HEK293 (cell line): ENCODE data around the gene SRSF4.

ENCODE experiments used
- CTCF ChIA-PET: fragments of 350-600 bp; formaldehyde crosslinking; extraction: SDS; loops from one replicate; lab custom pipeline; 2021; ENCODE audit warnings: antibody characterized with exemption; lab: Yijun Ruan, JAX
- POLR2A ChIA-PET: fragments of 300-600 bp; formaldehyde crosslinking; extraction: SDS; loops from one replicate; lab custom pipeline; 2020; ENCODE audit warnings: antibody characterized with exemption, inconsistent platforms; lab: Yijun Ruan, JAX
- H3K27ac ChIP-seq: fragments of 200-500 bp; sonication (Bioruptor generic); 2 replicates; pipeline ENCODE4 v1.5.1; 2014; ENCODE audit warnings: low read depth, low read length, control low read depth, inconsistent platforms; ENCODE audit errors: extremely low read depth
- H3K36me3 ChIP-seq, 2 experiments: fragments of 200-500 bp in 1 of 2; sonication (Bioruptor generic) in 1 of 2; 1 replicate in 1 of 2; 2 replicates in 1 of 2; pipeline ENCODE4 v1.5.1; 2014 to 2017; ENCODE audit warnings: inconsistent platforms in 2 of 2, low read length in 2 of 2; ENCODE audit not compliant: control insufficient read depth in 2 of 2, insufficient read depth in 1 of 2
- H3K4me1 ChIP-seq: fragments of 200-500 bp; sonication (Bioruptor generic); 2 replicates; pipeline ENCODE4 v1.5.1; 2014; ENCODE audit warnings: mild to moderate bottlenecking, low read length, inconsistent platforms; ENCODE audit not compliant: control insufficient read depth, insufficient read depth
- H3K4me3 ChIP-seq: 2 replicates; pipeline ENCODE4 v1.5.1; 2011; ENCODE audit warnings: low read depth, mild to moderate bottlenecking, control low read depth, low read length, moderate library complexity
- H3K9me3 ChIP-seq: fragments of 200-500 bp; sonication (Bioruptor generic); 2 replicates; pipeline ENCODE4 v1.5.1; 2014; ENCODE audit warnings: low read depth, low read length, inconsistent platforms; ENCODE audit not compliant: control insufficient read depth, insufficient read depth
- CTCF ChIP-seq: fragments of 450-650 bp; formaldehyde crosslinking; IDR thresholded peaks from 2 replicates; pipeline ENCODE4 v1.5.1; 2016; ENCODE audit warnings: missing biosample characterization, missing genetic modification characterization
- EGR2 ChIP-seq: fragments of 450-650 bp; formaldehyde crosslinking; IDR thresholded peaks from 2 replicates; pipeline ENCODE4 v1.5.1; 2016; ENCODE audit warnings: low read depth, missing biosample characterization, missing genetic modification characterization
- FEZF1 ChIP-seq: fragments of 450-650 bp; formaldehyde crosslinking; IDR thresholded peaks from 2 replicates; pipeline ENCODE4 v1.5.1; 2016; ENCODE audit warnings: missing biosample characterization, missing genetic modification characterization
- GLIS2 ChIP-seq: fragments of 450-650 bp; formaldehyde crosslinking; IDR thresholded peaks from 2 replicates; pipeline ENCODE4 v1.5.1; 2016; ENCODE audit warnings: missing biosample characterization, missing genetic modification characterization
- INSM2 ChIP-seq: fragments of 450-650 bp; formaldehyde crosslinking; IDR thresholded peaks from 2 replicates; pipeline ENCODE4 v1.5.1; 2016; ENCODE audit warnings: missing biosample characterization, missing genetic modification characterization
- KLF17 ChIP-seq: fragments of 450-650 bp; formaldehyde crosslinking; IDR thresholded peaks from 2 replicates; pipeline ENCODE4 v1.5.1; 2016; ENCODE audit warnings: missing biosample characterization, missing genetic modification characterization
- KLF9 ChIP-seq: fragments of 450-650 bp; formaldehyde crosslinking; IDR thresholded peaks from 2 replicates; pipeline ENCODE4 v1.5.1; 2016; ENCODE audit warnings: missing biosample characterization, missing genetic modification characterization, low read depth
- PRDM1 ChIP-seq: fragments of 450-650 bp; formaldehyde crosslinking; IDR thresholded peaks from 2 replicates; pipeline ENCODE4; 2016; ENCODE audit warnings: missing biosample characterization, missing genetic modification characterization
- SCRT2 ChIP-seq: fragments of 450-650 bp; formaldehyde crosslinking; IDR thresholded peaks from 2 replicates; pipeline ENCODE4 v1.5.1; 2016; ENCODE audit warnings: missing biosample characterization, missing genetic modification characterization
- SP3 ChIP-seq: fragments of 450-650 bp; formaldehyde crosslinking; IDR thresholded peaks from 2 replicates; pipeline ENCODE4 v1.5.1; 2016; ENCODE audit warnings: missing biosample characterization, missing genetic modification characterization
- YY1 ChIP-seq: fragments of 450-650 bp; formaldehyde crosslinking; IDR thresholded peaks from 2 replicates; pipeline ENCODE4 v1.5.1; 2018; ENCODE audit warnings: missing biosample characterization, missing genetic modification characterization
- YY2 ChIP-seq: fragments of 450-650 bp; formaldehyde crosslinking; IDR thresholded peaks from 2 replicates; pipeline ENCODE4 v1.5.1; 2016; ENCODE audit warnings: missing biosample characterization, missing genetic modification characterization
- ZBTB17 ChIP-seq: fragments of 450-650 bp; formaldehyde crosslinking; IDR thresholded peaks from 2 replicates; pipeline ENCODE4 v1.5.1; 2016; ENCODE audit warnings: missing biosample characterization, missing genetic modification characterization
- ZFP37 ChIP-seq: fragments of 450-650 bp; formaldehyde crosslinking; IDR thresholded peaks from 2 replicates; pipeline ENCODE4 v1.5.1; 2016; ENCODE audit warnings: missing biosample characterization, missing genetic modification characterization
- ZNF138 ChIP-seq: fragments of 450-650 bp; formaldehyde crosslinking; IDR thresholded peaks from 2 replicates; pipeline ENCODE4 v1.5.1; 2016; ENCODE audit warnings: missing biosample characterization, missing genetic modification characterization, borderline replicate concordance
- ZNF175 ChIP-seq: fragments of 450-650 bp; formaldehyde crosslinking; IDR thresholded peaks from 2 replicates; pipeline ENCODE4 v1.5.1; 2016; ENCODE audit warnings: missing biosample characterization, missing genetic modification characterization
- ZNF18 ChIP-seq: fragments of 450-650 bp; formaldehyde crosslinking; IDR thresholded peaks from 2 replicates; pipeline ENCODE4 v1.5.1; 2016; ENCODE audit warnings: missing biosample characterization, missing genetic modification characterization
- ZNF214 ChIP-seq: fragments of 450-650 bp; formaldehyde crosslinking; IDR thresholded peaks from 2 replicates; pipeline ENCODE4 v1.5.1; 2017; ENCODE audit warnings: missing biosample characterization, mild to moderate bottlenecking, missing genetic modification characterization, borderline replicate concordance
- ZNF248 ChIP-seq: fragments of 450-650 bp; formaldehyde crosslinking; IDR thresholded peaks from 2 replicates; pipeline ENCODE4 v1.5.1; 2017; ENCODE audit warnings: missing biosample characterization, missing genetic modification characterization
- ZNF324 ChIP-seq: fragments of 450-650 bp; formaldehyde crosslinking; IDR thresholded peaks from 2 replicates; pipeline ENCODE4 v1.5.1; 2016; ENCODE audit warnings: missing biosample characterization, missing genetic modification characterization
- ZNF366 ChIP-seq: fragments of 450-650 bp; formaldehyde crosslinking; conservative IDR thresholded peaks from 2 replicates; pipeline ENCODE4 v1.5.1; 2016; ENCODE audit warnings: missing biosample characterization, missing genetic modification characterization
- ZNF416 ChIP-seq: fragments of 450-650 bp; formaldehyde crosslinking; IDR thresholded peaks from 2 replicates; pipeline ENCODE4 v1.5.1; 2016; ENCODE audit warnings: missing biosample characterization, missing genetic modification characterization
- ZNF677 ChIP-seq: fragments of 450-650 bp; IDR thresholded peaks from 2 replicates; pipeline ENCODE4 v1.5.0; 2018; ENCODE audit warnings: missing biosample characterization, mild to moderate bottlenecking, missing genetic modification characterization, moderate library complexity
- ZNF792 ChIP-seq: fragments of 450-650 bp; formaldehyde crosslinking; IDR thresholded peaks from 2 replicates; pipeline ENCODE4 v1.5.1; 2016; ENCODE audit warnings: missing biosample characterization, missing genetic modification characterization
- ZNF830 ChIP-seq: fragments of 450-650 bp; IDR thresholded peaks from 2 replicates; pipeline ENCODE4 v1.5.0; 2018; ENCODE audit warnings: missing biosample characterization, missing genetic modification characterization, low read depth, mild to moderate bottlenecking, moderate library complexity
- ZNF843 ChIP-seq: fragments of 450-650 bp; formaldehyde crosslinking; IDR thresholded peaks from 2 replicates; pipeline ENCODE4 v1.5.1; 2016; ENCODE audit warnings: missing biosample characterization, missing genetic modification characterization
- TF ChIP-seq, protein P1 (sequence below): sonication (generic); formaldehyde crosslinking; IDR thresholded peaks from 2 replicates; pipeline ENCODE4 v1.8.1; 2022; ENCODE audit warnings: mild to moderate bottlenecking, moderate library complexity, missing genetic modification reagents
- TF ChIP-seq, protein P2 (sequence below): fragments of 450-650 bp; formaldehyde crosslinking; IDR thresholded peaks from 2 replicates; pipeline ENCODE4 v1.5.1; 2016; ENCODE audit warnings: missing biosample characterization, missing genetic modification characterization
- TF ChIP-seq, protein P3 (sequence below): fragments of 450-650 bp; formaldehyde crosslinking; IDR thresholded peaks from 2 replicates; pipeline ENCODE4 v1.5.1; 2017; ENCODE audit warnings: missing biosample characterization, missing genetic modification characterization

Gene SRSF4

GRCh38 chr1:29125788-29126187, 55.9 kb downstream of the SRSF4 start:
- ChIA-PET POLR2A (interaction anchor here (1.1 kb wide), 1 partner anchor 55 kb away, joined by 5 read pairs; no protein-coding TSS in a partner anchor), CTCF (interaction anchor here (1.4 kb wide), 1 partner anchor 77 kb away, joined by 4 read pairs; no protein-coding TSS in a partner anchor)
- H3K36me3 ChIP-seq: no peaks in the 10 kb centered on the region
- no peak overlapping the region for H3K27ac ChIP-seq
- no peaks in the 10 kb centered on the region for H3K4me1 ChIP-seq
- no peaks in the 10 kb centered on the region for H3K9me3 ChIP-seq
- no peak overlapping the region for H3K4me3 ChIP-seq
- TF ChIP-seq PRDM1 (tag by site-specific recombination): no peak
- TF ChIP-seq ZNF214 (tag by site-specific recombination): no peak
- no peak for TF ChIP-seq ZNF843 (tag by site-specific recombination)
- TF ChIP-seq, protein P1, sequence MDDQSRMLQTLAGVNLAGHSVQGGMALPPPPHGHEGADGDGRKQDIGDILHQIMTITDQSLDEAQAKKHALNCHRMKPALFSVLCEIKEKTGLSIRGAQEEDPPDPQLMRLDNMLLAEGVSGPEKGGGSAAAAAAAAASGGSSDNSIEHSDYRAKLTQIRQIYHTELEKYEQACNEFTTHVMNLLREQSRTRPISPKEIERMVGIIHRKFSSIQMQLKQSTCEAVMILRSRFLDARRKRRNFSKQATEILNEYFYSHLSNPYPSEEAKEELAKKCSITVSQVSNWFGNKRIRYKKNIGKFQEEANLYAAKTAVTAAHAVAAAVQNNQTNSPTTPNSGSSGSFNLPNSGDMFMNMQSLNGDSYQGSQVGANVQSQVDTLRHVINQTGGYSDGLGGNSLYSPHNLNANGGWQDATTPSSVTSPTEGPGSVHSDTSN (CRISPR knock-in tag): no peak
- TF ChIP-seq ZNF248: no peak
- no peak for TF ChIP-seq ZNF18 (tag by site-specific recombination)
- no peak for TF ChIP-seq SP3 (tag by site-specific recombination)
- no peak for TF ChIP-seq ZNF792 (tag by site-specific recombination)
- no peak for TF ChIP-seq KLF9 (tag by site-specific recombination)
- TF ChIP-seq SCRT2 (tag by site-specific recombination): no peak
- no peak for TF ChIP-seq ZNF175
- TF ChIP-seq, protein P2, sequence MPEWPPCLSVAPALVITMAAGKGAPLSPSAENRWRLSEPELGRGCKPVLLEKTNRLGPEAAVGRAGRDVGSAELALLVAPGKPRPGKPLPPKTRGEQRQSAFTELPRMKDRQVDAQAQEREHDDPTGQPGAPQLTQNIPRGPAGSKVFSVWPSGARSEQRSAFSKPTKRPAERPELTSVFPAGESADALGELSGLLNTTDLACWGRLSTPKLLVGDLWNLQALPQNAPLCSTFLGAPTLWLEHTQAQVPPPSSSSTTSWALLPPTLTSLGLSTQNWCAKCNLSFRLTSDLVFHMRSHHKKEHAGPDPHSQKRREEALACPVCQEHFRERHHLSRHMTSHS (tag by site-specific recombination): no peak
- TF ChIP-seq KLF17: no peak
- TF ChIP-seq ZNF830: no peak
- no peak for TF ChIP-seq ZNF416 (tag by site-specific recombination)
- TF ChIP-seq ZNF324 (tag by site-specific recombination): no peak
- no peak for TF ChIP-seq ZNF677 (tag by site-specific recombination)
- no peak for TF ChIP-seq ZNF366 (tag by site-specific recombination)

DNA sequence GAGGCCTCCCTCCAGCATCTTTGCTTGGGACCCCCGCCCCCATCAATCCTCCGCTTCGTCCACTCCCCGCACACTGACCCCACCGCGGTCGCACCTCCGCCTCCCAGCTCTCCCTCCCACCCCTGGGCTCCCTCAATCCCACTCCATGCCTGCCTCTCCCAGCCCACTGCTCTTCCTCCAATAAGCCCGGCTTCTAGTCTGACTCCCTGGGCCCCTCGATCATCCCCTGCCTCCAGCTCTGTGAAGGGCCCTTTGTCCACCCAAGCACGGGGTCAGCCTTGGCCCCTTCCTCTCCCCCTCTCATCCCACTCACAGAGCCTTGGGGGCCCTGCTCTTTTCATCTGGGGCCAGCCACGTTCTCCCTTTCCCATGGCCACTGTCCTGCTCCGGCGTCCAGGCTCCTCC, 56.5 kb downstream of the SRSF4 start:
- POLR2A ChIA-PET: interaction anchor here (1.1 kb wide), 1 partner anchor 56 kb away, joined by 5 read pairs; no protein-coding TSS in a partner anchor
- H3K4me1 ChIP-seq: no peaks in the 10 kb centered on the region
- CTCF ChIA-PET: interaction anchor here (1.4 kb wide), 1 partner anchor 77 kb away, joined by 4 read pairs; no protein-coding TSS in a partner anchor
- H3K9me3 ChIP-seq: no peaks in the 10 kb centered on the region
- no peak overlapping the region for H3K4me3 ChIP-seq
- no peaks in the 10 kb centered on the region for H3K36me3 ChIP-seq
- H3K27ac ChIP-seq: no peak overlapping the region
- TF ChIP-seq CTCF (no peak), ZFP37 (tag by site-specific recombination) (no peak), SP3 (tag by site-specific recombination) (no peak), YY2 (no peak), INSM2 (tag by site-specific recombination) (no peak), ZBTB17 (tag by site-specific recombination) (no peak), YY1 (tag by site-specific recombination) (no peak), ZNF138 (tag by site-specific recombination) (no peak), FEZF1 (tag by site-specific recombination) (no peak), EGR2 (tag by site-specific recombination) (peak; percentile 83), GLIS2 (tag by site-specific recombination) (no peak)
- TF ChIP-seq, protein P3, sequence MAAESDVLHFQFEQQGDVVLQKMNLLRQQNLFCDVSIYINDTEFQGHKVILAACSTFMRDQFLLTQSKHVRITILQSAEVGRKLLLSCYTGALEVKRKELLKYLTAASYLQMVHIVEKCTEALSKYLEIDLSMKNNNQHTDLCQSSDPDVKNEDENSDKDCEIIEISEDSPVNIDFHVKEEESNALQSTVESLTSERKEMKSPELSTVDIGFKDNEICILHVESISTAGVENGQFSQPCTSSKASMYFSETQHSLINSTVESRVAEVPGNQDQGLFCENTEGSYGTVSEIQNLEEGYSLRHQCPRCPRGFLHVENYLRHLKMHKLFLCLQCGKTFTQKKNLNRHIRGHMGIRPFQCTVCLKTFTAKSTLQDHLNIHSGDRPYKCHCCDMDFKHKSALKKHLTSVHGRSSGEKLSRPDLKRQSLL (tag by site-specific recombination): peak; percentile 83
